H7 (cell line): ENCODE data around the gene NKAP. TPM values are rescaled to one million over a fixed set of nuclear protein-coding genes. Genes with fewer than 3 reads are reported as not detected.
"Not testable (repeated sequence)": the region's sequence is repeated elsewhere in the genome, so short reads cannot be mapped to it uniquely, and the experiment has no call there.

Experiments
- DNase-seq: peaks from one replicate; pipeline ENCODE4 v3.0.0; 2012
- H3K27me3 ChIP-seq: 2 replicates; pipeline ENCODE4 v1.6.0; 2011; ENCODE audit warnings: mild to moderate bottlenecking, low read length; ENCODE audit not compliant: control insufficient read depth, insufficient read depth
- H3K36me3 ChIP-seq: replicated peaks from 2 replicates; pipeline ENCODE4 v1.5.1; 2011; ENCODE audit warnings: low read length; ENCODE audit not compliant: control insufficient read depth, insufficient read depth
- H3K4me3 ChIP-seq: 2 replicates; pipeline ENCODE4 v1.5.1; 2011; ENCODE audit warnings: low read depth, mild to moderate bottlenecking, control low read depth, low read length, moderate library complexity; ENCODE audit not compliant: insufficient read depth
- total RNA-seq: library from RNA; depleted of rRNA; stranded (reverse); fragments of >200 nt; shearing (Covaris generic); gene quantifications from 2 replicates; pipeline ENCODE4 v1.2.3, GENCODE V29; 2014

The NKAP gene
- total RNA-seq, 1 experiment from 2014 or later = 4.8 TPM

DNA sequence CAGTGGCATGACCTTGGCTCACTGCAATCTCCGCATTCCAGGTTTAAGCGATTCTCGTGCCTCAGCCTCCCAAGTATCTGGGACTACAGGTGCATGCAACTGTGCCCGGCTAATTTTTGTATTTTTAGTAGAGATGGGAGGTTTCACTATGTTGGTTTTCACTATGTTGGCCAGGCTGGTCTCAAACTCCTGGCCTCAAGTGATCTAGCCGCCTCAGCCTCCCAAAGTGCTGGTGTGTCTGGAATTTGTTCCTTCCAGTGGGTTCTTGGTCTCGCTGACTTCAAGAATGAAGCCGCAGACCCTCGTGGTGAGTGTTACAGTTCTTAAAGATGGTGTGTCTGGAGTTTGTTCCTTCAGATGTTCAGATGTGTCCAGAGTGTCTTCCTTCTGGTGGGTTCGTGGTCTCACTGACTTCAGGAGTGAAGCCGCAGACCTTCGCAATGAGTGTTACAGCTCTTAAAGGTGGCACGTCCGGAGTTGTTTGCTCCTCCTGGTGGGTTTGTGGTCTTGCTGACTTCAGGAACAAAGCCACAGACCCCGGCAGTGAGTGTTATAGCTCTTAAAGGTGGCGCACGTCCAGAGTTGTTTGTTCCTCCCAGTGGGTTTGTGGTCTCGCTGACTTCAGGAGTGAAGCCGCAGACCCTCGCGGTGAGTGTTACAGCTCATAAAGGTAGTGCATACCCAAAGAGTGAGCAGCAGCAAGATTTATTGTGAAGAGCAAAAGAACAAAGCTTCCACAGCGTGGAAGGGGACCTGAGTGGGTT is 12.4 kb upstream of the NKAP start:
- DNase-seq, H3K27me3 ChIP-seq: not testable (repeated sequence)

DNA sequence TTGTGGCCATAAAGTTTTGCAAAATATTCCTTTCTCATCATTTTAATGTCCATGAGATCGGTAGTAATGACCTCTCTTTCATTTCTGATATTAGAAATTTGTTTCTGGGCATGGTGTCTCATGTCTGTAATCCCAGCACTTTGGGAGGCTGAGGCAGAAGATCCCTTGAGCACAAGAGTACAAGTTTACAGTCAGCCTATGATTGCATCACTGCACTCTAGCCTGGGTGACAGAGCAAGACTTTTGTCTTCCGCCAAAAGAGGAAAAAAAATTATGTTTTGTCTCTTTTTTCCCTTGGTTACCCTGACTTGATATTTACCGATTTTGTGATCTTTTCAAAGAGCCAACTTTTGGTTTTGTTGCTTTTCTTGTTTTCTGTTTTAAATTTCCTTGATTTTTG is 10.8 kb upstream of the NKAP start:
- Histone ChIP-seq H3K4me3 (no peak overlapping the region), H3K27me3 (no peaks in the 10 kb centered on the region), H3K36me3 (no peaks in the 10 kb centered on the region)
- no peak for DNase-seq

More for the DNA sequence above, 12.4 kb upstream of the NKAP start:
- not testable (repeated sequence) for H3K36me3 ChIP-seq, H3K4me3 ChIP-seq

DNA sequence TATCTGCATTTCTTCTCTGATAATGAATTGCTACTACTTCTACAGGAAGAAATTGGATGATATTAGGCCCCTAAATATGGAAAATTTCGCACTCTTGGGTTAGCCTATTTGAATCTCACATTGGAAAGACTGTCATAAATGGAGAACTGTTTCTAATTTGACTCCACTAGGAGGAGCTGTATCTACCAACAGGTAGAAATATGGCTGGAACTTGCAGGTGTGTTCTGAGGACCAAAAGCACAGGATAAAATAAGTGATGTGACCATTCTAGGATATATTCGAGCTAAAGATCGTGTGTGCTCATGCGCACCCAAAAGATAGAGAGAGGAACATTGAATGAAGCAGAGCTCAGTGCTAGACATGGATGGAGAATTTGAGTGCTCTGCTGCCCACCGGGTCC is 4.8 kb upstream of the NKAP start:
- no peaks in the 10 kb centered on the region for H3K36me3 ChIP-seq
- no peak for DNase-seq
- no peaks in the 10 kb centered on the region for H3K27me3 ChIP-seq
- H3K4me3 ChIP-seq = no peak overlapping the region

DNA sequence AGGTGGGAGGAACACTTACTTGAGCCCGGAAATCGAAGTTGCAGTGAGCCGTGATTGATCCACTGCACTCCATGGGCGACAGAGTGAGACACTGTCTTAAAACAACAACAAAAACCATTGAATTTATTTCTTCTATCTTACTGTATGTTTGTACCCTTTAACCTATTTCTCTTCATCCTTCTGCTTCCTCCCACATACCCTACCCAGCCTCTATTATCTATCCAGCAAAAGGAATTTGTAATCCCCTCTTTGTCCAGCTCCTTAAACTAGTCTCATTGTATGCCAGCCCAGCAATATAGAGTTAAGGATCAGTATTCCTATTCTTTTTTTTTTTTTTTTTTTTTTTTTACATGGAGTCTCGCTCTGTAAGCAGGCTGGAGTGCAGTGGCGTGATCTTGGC is 1.9 kb upstream of the NKAP start:
- Histone ChIP-seq H3K27me3 (no peaks in the 10 kb centered on the region), H3K36me3 (no peaks in the 10 kb centered on the region)
- no peak for DNase-seq

DNA sequence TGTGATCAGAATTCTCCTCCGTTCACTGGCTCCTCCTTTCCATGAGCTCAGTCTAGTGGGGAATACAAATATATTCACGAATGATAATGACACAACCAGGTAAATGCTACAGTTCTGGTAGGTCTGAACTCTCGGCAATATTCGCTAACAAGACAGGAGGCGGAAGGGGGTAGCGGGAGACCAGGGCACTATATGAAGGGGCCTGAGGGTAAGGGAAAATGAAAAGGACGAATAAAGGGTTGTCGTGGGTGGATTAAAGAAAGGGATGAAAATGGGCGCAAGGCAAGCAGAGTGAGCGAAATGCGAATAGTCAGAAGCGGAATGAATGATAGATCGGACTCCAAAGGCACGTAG is 743 bp downstream of the NKAP start:
- H3K36me3 ChIP-seq = no peaks in the 10 kb centered on the region
- H3K4me3 ChIP-seq = peak overlapping the region; percentile 78
- H3K27me3 ChIP-seq = no peaks in the 10 kb centered on the region
- no peak for DNase-seq

More for the DNA sequence above, 1.9 kb upstream of the NKAP start:
- H3K4me3 ChIP-seq = no peak overlapping the region

DNA sequence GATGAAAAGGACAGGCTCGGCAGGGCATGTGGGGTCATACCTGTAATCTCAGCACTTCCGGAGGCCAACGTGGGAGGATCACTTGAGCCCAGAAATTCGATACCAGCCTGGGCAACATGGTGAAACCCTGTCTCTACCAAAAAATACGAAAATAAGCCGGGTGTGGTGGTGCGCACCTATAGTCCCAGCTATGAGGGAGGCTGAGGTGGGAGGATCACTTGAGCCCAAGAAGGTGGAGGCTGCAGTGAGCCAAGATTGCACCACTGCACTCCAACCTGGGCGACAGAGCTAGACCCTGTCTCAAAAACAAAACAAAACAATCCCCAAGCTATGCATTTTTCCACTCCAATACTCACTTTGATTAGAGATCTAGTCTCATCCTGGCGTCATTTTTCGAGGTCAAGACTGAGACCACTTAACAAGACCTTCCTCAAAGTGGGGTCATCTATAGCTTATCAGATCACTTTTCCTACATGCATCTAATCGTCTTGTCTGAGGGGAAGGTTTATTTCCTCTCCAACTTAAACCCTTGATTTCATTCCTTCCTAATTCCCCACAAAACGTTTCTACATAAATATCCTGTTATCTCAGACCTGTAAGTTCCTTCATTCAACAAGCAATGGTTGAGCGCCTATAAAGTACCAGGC is 1.3 kb downstream of the NKAP start:
- Histone ChIP-seq H3K27me3 (no peaks in the 10 kb centered on the region), H3K4me3 (peak overlapping the region; percentile 78), H3K36me3 (no peaks in the 10 kb centered on the region)
- no peak for DNase-seq

DNA sequence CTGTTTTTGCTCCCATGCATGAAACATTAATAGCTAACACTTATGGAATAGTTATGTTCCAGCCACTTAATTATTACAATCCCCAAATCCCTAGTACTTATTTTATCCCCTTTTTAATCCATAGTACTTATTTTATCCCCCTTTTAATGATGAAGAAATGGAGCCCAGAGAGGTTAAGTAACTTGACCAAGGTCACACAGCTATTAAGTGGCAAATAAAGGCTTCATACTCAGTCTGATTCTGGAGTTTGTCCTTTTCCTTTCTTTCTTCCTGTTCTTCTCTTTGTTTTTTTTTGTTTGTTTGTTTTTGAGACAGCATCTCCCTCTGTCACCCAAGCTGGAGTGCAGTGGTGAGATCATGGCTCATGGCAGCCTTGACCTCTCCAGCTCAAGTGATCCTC is 2.2 kb downstream of the NKAP start:
- Histone ChIP-seq H3K36me3 (no peaks in the 10 kb centered on the region), H3K27me3 (no peaks in the 10 kb centered on the region), H3K4me3 (no peak overlapping the region)
- no peak for DNase-seq

DNA sequence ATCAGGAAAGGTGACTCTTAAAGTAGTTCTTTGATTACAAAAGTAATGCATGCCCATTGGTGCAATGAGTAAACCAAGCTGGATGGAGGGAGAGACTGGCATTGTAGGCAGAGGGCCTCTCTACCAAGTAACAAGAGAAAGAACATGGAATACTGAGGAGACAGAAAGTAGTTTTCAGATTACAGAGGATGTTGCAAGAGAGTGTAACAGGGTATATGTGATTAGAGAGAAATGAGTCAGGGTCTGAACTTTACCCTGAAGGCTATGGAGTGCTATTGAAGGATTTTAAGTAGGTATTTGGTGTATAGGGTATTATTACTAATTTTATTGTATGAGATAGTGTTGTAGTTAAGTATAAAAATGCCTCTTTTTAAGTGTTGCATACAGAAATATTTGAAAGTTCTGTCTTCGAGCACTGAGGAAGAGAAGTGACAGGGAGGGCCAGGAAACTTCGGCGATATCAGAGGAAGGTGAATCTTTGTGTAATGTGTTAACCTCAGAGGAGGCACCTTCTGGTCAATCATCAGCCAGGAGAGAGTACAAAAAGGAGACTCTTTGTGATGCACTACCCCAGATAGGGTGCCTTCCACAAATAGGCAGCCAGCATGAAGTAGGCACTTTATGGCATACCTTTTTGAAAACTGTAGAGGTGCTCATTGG is 8.2 kb downstream of the NKAP start:
- H3K36me3 ChIP-seq = peaks cover 6% of the 10 kb centered on the region; the same call in 1 of the 2 replicates
- H3K27me3 ChIP-seq = no peaks in the 10 kb centered on the region
- DNase-seq = no peak
- no peak overlapping the region for H3K4me3 ChIP-seq

DNA sequence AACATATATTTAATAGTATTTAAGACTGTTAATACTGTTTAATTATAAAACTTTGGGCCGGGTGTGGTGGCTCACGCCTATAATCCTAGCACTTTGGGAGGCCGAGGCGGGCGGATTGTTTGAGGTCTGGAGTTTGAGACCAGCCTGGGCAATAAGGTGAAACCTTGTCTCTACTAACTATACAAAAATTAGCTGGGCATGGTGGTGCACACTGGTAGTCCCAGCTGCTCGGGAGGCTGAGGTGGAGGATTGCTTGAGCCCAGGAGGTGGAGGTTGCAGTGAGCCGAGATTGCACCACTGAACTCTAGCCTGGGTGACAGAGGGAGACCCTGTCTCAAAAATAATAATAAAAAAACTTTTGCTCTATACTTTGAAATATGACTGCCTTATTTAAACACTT is 21.2 kb downstream of the NKAP start:
- not testable (repeated sequence) for H3K4me3 ChIP-seq, H3K36me3 ChIP-seq, DNase-seq, H3K27me3 ChIP-seq

DNA sequence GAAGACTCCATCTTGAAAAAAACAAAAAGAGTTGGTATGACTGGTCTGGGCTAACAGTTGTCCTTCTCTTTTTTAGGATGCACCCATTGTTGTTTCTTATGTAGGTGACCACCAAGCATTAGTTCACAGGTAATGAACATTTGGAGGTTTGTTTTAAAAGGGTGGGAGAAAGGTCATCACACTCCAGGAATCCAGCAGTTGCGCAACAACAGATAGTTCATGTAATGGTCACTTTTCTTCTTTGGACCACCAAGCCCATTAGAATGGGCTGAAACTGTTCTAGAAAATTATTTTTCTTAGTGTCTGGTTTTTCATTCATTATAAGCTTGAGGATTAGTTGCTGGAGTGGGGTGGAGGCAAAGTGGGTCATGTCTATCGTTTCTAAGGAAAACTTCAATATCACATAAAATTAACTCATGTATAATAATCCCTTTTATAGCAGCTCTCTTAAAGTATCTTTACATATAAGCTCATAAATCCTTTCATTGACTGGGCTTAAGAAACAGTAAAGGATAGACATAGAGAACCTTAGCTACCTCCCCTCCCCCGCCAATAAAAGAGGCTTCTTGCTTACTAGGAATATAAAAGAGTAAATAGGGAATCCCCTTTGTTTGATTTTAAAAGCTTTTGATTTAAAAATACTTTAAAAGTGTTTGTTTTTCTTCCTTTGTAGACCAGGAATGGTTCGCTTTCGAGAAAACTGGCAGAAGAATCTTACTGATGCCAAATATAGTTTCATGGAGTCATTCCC is 23.5 kb downstream of the NKAP start:
- no peaks in the 10 kb centered on the region for H3K36me3 ChIP-seq
- H3K4me3 ChIP-seq = no peak overlapping the region
- DNase-seq = no peak
- H3K27me3 ChIP-seq = no peaks in the 10 kb centered on the region

DNA sequence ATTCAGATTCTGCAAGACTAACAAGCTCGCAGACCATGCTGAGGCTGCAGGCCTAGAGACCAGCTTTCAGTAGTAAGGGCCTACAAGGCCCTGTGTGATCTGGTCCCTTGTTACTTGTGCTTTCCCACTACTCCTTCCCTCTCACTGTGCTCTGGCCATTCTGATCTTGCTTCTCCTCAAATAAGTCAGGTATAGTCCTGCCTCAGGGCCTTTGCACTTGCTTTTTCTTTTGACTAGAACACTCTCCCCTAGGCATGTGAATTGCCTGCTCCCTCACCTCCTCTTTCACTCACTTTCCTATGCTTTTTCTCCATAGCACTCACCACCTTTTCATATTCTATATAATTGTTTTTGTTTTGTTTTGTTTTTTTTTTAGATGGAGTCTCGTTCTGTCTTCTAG is 25.7 kb downstream of the NKAP start:
- H3K4me3 ChIP-seq = no peak overlapping the region
- no peaks in the 10 kb centered on the region for H3K27me3 ChIP-seq
- no peak for DNase-seq
- no peaks in the 10 kb centered on the region for H3K36me3 ChIP-seq

DNA sequence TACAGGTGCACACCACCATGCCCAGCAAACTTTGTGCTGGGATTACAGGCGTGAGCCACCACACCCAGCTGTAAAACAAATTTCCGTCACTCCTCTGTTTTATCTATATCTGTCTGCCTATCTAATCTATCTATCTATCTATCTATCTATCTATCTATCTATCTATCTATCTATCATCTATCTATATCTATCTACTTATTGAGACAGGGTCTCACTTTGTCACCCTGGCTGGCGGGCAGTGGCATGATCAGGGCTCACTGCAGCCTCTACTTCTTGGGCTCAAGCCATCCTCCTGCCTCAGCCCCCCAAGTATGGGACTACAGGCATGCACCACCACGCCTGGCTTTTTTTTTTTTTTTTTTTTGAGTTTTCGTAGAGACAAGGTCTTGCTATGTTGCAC is 27.2 kb downstream of the NKAP start:
- Histone ChIP-seq H3K4me3 (no peak overlapping the region), H3K27me3 (no peaks in the 10 kb centered on the region), H3K36me3 (no peaks in the 10 kb centered on the region)
- DNase-seq = no peak

DNA sequence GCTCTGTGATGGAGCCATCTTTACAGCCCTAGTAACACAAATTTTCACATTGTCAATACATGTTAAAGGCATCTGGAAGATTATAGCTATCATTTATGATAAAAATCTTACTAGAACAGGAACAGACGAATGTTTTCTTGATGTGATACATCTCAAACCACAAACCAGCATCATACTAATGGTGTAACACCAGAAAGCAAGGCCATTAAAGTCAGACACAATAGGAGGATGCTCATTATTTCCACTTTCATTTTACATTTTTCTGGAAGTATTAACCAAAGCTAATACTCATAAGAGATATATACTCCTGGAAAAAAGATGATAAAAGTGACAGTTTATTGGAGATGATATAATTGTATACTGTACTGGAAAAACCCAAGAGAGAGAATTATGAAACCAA is 42.6 kb downstream of the NKAP start:
- no peaks in the 10 kb centered on the region for H3K27me3 ChIP-seq
- no peak overlapping the region for H3K4me3 ChIP-seq
- no peak for DNase-seq

DNA sequence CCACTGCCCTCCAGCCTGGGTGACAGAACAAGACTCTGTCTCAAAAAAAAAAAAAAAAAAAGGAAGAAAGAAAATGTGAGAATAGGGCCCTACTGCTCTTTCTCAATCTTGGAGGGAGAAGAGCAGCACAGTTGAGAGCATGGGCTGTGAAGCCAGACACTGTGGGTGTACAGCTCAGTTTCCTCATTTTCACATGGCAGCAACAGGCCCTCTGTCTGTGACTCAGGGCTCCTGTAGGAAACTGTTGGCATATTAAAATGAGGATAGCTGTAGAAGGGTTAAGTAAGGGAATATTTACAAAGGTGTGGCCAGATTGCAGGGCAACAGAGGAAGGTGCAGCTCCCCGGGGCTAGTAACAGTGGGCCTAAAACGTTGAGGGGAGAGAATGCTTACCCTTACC is 44.4 kb downstream of the NKAP start:
- Histone ChIP-seq H3K27me3 (no peaks in the 10 kb centered on the region), H3K36me3 (no peaks in the 10 kb centered on the region), H3K4me3 (no peak overlapping the region)
- no peak for DNase-seq

More for the DNA sequence above, 42.6 kb downstream of the NKAP start:
- no peaks in the 10 kb centered on the region for H3K36me3 ChIP-seq
